ENCODE results near the gene TMEM128.
A peak's percentile ranks its signal among the peaks of the same experiment; 100 is the strongest.
"Not testable (repeated sequence)": the region's sequence is repeated elsewhere in the genome, so short reads cannot be mapped to it uniquely, and the experiment has no call there.

The TMEM128 gene, protein sequence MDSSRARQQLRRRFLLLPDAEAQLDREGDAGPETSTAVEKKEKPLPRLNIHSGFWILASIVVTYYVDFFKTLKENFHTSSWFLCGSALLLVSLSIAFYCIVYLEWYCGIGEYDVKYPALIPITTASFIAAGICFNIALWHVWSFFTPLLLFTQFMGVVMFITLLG

DNA sequence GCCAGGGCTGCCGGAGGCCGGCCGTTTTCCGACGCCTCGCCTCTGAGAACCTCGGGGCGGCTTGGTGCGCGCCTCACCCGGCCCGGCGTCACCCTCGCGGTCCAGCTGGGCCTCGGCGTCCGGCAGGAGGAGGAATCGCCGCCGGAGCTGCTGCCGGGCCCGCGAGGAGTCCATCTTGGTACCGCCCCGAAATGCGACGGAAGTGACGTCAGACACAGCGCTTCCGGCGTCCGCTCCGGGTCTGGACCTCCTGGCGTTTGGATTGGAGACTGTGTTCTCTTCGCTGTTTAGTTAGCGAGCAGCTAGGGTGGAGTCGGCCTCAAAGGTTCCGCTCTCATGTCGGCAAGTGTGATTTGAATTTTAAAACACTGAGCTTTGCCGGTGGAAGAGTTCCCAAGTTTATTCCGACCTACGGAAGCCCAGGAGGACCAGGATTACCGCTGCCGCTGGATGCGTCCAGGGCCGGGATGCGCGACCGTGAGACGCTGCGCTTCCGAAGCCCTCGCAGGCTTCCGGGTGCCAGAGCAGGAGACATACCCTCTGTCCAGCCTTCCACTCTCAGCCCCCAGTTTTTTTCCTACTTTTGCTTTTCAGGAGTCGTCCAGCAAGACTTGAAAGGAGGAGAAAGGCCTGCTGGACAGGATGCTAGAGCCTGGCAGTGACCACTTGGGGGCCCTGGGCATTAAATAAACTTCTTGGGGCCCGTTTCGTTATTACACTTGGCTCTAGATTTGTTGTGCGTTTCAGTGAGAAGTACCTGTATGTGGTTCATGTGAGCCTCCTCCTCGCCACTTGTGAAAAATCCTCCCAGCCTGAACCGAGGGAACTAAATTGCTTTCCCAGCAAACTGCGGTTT is at the start of gene TMEM128:
Gene TMEM128, minus strand, starts transcription at position 195 of the 856 bp plus-strand sequence. Its CDS starts 21 bp downstream, at position 174.
- DNase-seq: peak; percentile 97

- DNase-seq: no peak
These were observed 48.3 kb upstream of the TMEM128 start for GRCh38 chr4:4296283-4296846.

- no peak for DNase-seq
These were observed 45.3 kb upstream of the TMEM128 start for GRCh38 chr4:4293279-4293678.

DNA sequence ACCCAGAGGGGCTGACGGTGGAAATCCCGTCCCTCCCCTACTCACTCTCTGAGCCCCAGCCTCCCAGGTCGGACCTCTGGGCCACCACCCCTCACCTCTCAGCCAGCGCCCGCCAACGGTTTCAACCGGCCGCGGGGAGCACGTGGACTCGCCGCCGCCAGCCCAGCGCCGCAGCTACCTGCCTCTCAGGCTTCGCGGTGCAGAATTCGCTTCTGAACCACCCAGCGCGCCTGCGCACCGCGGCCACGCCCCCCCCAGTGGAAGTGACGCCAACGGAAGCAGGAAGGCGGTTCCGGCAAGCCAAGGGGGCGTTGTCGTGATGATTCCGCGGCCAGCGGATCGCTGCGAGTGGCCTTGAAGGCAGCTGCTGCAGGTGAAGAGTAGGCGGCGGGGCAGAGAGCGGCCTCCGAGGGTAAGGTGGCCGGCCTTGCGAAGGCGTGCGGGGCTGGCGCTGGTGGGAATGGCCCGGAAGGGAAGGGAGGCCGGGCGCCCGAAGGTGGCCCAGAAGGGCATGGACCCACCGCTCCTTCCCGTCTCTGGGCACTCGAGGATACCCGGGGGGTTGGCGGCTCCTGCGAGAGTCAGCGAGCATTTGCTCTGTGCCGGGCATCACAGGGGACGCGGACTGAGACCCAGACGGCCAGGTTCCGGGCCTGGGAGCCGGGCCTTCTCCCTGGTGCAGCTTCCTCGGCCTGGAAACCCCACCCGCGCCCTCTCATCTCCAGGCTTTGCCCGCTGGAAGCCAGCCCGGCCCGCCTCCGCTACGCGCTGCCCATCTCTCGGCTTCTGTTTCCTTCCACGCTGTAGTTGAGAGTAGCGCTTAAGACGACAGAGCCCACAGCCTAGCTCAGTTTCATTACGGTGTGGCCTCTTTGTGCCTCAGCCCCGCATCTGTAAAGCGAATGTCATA is 42.2 kb upstream of the TMEM128 start, which contains the start of the genes LYAR and ZBTB49:
Gene LYAR, minus strand, starts transcription at position 214 of the 910 bp plus-strand sequence. CDS start 6,412 bp downstream, outside the sequence.
Gene ZBTB49, plus strand, starts transcription at position 311 of the 910 bp plus-strand sequence. CDS start 9,695 bp downstream, outside the sequence.
- peak; percentile 99 for DNase-seq

GRCh38 chr4:4289597-4289940 is 41.5 kb upstream of the TMEM128 start:
- DNase-seq: no peak

DNA sequence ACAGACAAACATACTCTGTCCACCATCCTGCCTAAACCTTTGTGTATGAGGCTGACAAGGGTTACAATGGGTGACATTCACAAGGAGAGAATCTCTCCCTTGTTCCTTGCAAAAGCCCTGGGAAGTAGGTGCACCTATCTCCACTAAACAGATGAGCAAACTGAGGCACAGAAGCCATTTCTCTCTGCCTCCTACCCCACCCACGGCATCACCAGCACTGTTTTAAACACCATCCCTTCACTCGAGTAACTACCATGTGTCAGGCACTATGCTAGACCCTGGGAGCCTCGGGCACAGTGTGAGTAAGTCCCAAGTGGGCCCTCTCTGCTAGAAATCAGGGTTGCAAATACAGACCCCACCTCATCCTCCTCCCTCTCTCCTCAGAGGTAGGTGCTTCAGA is 41.0 kb upstream of the TMEM128 start:
- DNase-seq: no peak

DNA sequence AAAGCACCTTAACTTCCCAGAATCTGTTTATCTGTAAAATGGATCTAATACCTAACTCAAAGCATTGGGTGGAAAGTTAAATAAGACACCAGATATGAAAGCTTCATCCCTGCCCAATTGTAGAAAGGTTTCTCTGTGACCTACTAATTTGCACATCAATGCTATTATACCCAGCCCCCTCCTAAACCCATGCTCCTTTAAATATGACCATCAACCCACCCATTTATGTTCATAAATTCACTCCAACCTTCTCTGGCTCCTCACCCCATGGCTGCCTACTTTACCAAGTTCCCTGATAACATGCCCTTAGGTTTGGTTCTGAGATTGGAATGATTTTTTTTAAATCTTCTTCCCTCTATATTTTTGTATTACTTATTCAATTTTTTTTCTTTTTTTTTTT is 40.1 kb upstream of the TMEM128 start:
- no peak for DNase-seq

GRCh38 chr4:4284827-4285618 is 37.0 kb upstream of the TMEM128 start:
- DNase-seq: no peak

DNA sequence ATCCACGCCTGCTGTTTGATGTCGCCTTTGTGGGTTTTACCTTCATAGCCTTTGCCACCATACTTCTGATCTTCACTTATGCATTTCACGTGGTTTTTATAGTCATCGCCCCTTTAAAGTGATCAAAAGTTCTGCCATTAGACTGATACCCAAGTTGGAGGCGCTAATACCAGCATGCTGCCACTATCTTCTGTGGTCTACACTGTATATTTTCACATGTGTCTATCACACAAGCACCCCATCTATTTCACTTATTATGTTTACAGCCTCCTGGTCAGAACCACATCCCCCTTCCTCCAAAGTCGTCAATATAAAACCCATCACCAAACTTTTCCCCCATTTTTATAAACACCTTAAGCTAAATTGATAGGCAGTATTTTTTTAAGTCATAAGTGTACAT is 33.8 kb upstream of the TMEM128 start:
- no peak for DNase-seq

- no peak for DNase-seq
These were observed 29.5 kb upstream of the TMEM128 start for GRCh38 chr4:4277531-4277930.

GRCh38 chr4:4274226-4274625 is 26.2 kb upstream of the TMEM128 start:
- DNase-seq: no peak

- DNase-seq: no peak
These were observed 23.9 kb upstream of the TMEM128 start for GRCh38 chr4:4271912-4272311.

DNA sequence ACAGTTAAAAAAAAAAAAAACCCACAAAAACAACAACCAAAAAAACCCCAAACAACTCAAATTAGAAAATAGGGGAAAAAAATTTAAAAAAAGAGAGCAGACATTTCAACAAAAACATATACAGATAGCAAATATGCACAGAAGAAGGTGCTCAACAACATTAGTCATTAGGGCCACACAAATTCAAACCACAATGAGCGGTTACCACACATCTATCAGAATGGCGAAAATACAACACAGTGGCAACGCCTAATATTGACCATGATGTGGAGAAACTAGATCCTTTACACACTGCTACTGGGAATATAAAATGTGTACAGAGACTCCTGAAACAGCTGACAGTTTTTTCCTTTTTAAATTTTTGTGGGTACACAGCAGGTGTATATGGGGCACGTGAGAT is 22.5 kb upstream of the TMEM128 start:
- DNase-seq: no peak

DNA sequence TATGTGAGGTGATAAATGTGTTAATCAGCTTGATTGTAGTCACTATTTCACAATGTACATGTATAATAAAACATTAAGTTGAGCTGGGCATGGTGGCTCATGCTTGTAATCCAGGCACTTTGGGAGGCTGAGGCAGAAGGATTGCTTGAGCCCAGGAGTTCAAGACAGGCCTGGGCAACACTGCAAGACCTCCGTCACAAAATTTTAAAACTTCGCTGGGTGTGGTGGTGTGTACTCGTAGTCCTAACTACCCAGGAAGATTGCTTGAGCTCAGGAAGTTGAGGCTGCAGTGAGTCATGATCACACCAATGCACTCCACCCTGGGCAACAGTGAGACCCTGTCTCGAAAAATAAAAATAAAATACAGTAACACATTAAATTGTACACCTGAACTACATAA is 21.8 kb upstream of the TMEM128 start:
- no peak for DNase-seq

DNA sequence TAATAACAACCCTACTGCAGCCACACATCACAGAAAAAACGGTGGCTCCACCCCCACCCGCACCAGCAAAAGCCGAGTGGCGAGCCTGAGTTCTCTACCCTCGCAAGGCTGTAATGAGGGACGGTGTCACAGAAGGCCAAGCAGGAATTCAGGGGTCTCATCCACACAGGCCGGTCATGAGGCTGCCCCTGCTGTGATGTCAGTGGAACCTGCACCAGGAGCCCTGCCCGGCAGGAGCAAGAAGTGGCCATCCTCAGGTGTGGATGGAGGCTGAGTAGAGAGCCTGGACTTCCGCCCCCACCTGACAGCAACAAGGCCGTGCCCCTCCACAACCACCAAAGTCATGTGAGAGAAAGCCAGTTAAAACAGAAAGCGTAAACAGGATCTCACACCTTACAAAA is 21.3 kb upstream of the TMEM128 start:
- DNase-seq: peak; percentile 67

- no peak for DNase-seq
These were observed 20.8 kb upstream of the TMEM128 start for GRCh38 chr4:4268776-4269175.

- no peak for DNase-seq
These were observed 20.0 kb upstream of the TMEM128 start for GRCh38 chr4:4267981-4268380.

GRCh38 chr4:4260185-4260751 is 12.2 kb upstream of the TMEM128 start:
- no peak for DNase-seq

DNA sequence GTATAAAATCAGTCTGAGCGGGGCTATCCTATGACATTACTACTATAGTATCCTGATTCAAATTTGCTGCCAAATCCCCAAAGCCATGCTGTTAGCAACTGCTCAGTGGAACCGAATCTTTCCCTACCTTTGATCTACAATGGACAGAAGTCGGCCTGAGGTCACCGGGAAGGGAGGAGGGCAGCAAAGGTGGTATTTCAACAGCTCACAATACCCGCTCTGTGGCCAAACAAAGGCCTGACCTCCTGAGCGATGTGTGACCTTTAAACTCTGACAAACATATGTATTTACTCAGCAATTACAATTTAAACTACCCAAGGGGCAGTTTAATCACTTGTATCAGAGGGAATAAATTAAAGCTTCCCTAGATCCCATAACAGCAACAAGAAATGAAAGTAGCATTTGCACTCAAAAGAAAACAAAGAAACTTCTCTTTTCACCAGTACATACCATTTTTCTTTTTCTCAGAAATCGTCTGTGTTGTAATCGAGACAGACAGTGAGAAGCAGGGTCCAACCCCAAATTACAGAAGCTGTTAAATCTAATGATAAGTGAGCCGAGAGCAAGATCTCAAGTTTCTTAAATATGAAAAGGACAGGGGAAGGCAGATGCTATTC is 11.6 kb upstream of the TMEM128 start:
- DNase-seq: no peak

DNA sequence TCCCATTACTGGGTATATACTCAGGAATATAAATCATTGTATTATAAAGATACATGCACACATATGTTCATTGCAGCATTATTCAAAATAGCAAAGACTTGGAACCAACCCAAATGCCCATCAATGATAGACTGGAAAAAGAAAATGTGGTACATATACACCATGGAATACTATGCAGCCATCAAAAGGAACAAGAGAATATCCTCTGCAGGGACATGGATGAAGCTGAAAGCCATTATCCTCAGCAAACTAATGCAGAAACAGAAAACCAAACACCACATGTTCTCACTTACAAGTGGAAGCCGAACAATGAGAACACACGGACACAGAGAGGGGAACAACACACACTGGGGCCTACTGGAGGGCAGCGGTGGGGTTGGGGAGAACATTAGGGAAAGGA is 9.7 kb upstream of the TMEM128 start:
- DNase-seq: not testable (repeated sequence)

- no peak for DNase-seq
These were observed 8.8 kb upstream of the TMEM128 start for GRCh38 chr4:4256799-4257198.
